Endothelial cell of umbilical vein (primary cell): ENCODE data around the gene HTR3D. TPM values are rescaled to one million over a fixed set of nuclear protein-coding genes. Genes with fewer than 3 reads are reported as not detected.
"Not testable (repeated sequence)": the region's sequence is repeated elsewhere in the genome, so short reads cannot be mapped to it uniquely, and the experiment has no call there.

Source experiments
- BruUV-seq: library from RNA; stranded (reverse); fragments of 400-500 nt; replicated peaks from 2 replicates; lab custom pipeline; 2021; lab: Mats Ljungman, UMichigan
- CTCF ChIA-PET: fragments of 300-600, 350-600 bp; sonication (Branson Sonifier 250); formaldehyde crosslinking; loops from one replicate; lab custom pipeline; 2021; ENCODE audit warnings: antibody characterized with exemption, inconsistent platforms; lab: Charles Lee
- POLR2A ChIA-PET: fragments of 300-600, 350-600 bp; sonication (Branson Sonifier 250); formaldehyde crosslinking; loops from one replicate; lab custom pipeline; 2021; ENCODE audit warnings: antibody characterized with exemption, inconsistent platforms; lab: Charles Lee
- DNase-seq: peaks from one replicate; pipeline ENCODE4 v3.0.0-alpha.2; 2011; ENCODE audit warnings: low read depth, low spot score
- FAIRE-seq: peaks from 2 replicates; lab custom pipeline; 2011; peaks lifted over from hg19 to GRCh38; lab: Jason Lieb, UNC
- H2AFZ ChIP-seq: 2 replicates; pipeline ENCODE4 v1.6.0; 2012; ENCODE audit warnings: low read depth, low read length, control low read depth, inconsistent platforms
- H3K27ac ChIP-seq: 2 replicates; pipeline ENCODE4 v1.5.1; 2011; ENCODE audit warnings: low read depth, mild to moderate bottlenecking, control low read depth, low read length, moderate library complexity; ENCODE audit not compliant: insufficient read depth
- H3K27me3 ChIP-seq, 2 experiments: 2 replicates each; pipeline versions ENCODE4 v1.6.0 to v1.6.1; 2011; ENCODE audit warnings: low read length in 2 of 2, mixed read lengths in 1 of 2; ENCODE audit not compliant: control insufficient read depth in 2 of 2, insufficient read depth in 2 of 2
- H3K36me3 ChIP-seq, 2 experiments: 2 replicates in 1 of 2; 3 replicates in 1 of 2; pipeline ENCODE4 v1.5.1; 2011; ENCODE audit warnings: low read length in 2 of 2, mild to moderate bottlenecking in 1 of 2, moderate library complexity in 1 of 2; ENCODE audit not compliant: control insufficient read depth in 2 of 2, insufficient read depth in 2 of 2; ENCODE audit errors: extremely low read depth in 1 of 2
- H3K4me1 ChIP-seq: 3 replicates; pipeline ENCODE4 v1.5.1; 2011; ENCODE audit warnings: mild to moderate bottlenecking, low read length; ENCODE audit not compliant: control insufficient read depth, insufficient read depth; ENCODE audit errors: extremely low read depth
- H3K4me2 ChIP-seq: 2 replicates; pipeline ENCODE4 v1.6.1; 2011; ENCODE audit warnings: low read length, control low read depth, mixed read lengths; ENCODE audit not compliant: insufficient read depth
- H3K4me3 ChIP-seq, 3 experiments: fragments of 200-600 bp in 1 of 3; sonication (generic), shearing (Covaris generic) in 1 of 3; replicated peaks in 1 of 3; 2 replicates each; pipeline ENCODE4 v1.5.1; 2011 to 2016; ENCODE audit warnings: control low read depth in 3 of 3, low read length in 3 of 3, mild to moderate bottlenecking in 2 of 3, inconsistent platforms in 1 of 3, low read depth in 1 of 3, moderate library complexity in 1 of 3; ENCODE audit not compliant: insufficient read depth in 1 of 3
- H3K79me2 ChIP-seq: 2 replicates; pipeline ENCODE4 v1.6.0; 2012; ENCODE audit warnings: low read length, inconsistent platforms; ENCODE audit not compliant: control insufficient read depth, insufficient read depth
- H3K9ac ChIP-seq: replicated peaks from 2 replicates; pipeline ENCODE3; 2011; ENCODE audit warnings: low read length, control low read depth; ENCODE audit not compliant: insufficient read depth; ENCODE audit errors: extremely low read depth
- H3K9me1 ChIP-seq: replicated peaks from 3 replicates; pipeline ENCODE4 v1.6.0; 2011; ENCODE audit warnings: mild to moderate bottlenecking, low read length; ENCODE audit not compliant: control insufficient read depth, insufficient read depth; ENCODE audit errors: extremely low read depth
- H3K9me3 ChIP-seq: replicated peaks from 2 replicates; pipeline ENCODE4 v1.5.1; 2012; ENCODE audit warnings: low read length, inconsistent platforms; ENCODE audit not compliant: control insufficient read depth, insufficient read depth
- H4K20me1 ChIP-seq: replicated peaks from 2 replicates; pipeline ENCODE3; 2011; ENCODE audit warnings: mild to moderate bottlenecking, low read length; ENCODE audit not compliant: control insufficient read depth, insufficient read depth; ENCODE audit errors: extremely low read depth
- CTCF ChIP-seq, 2 donors: IDR thresholded peaks; 1 replicate in 1 of 2; 2 replicates in 1 of 2; pipeline ENCODE4 v1.5.1; 2011; ENCODE audit warnings: low read length in 2 of 2, mild to moderate bottlenecking in 2 of 2, moderate library complexity in 2 of 2, control low read depth in 1 of 2, inconsistent platforms in 1 of 2, low read depth in 1 of 2; ENCODE audit not compliant: insufficient read depth in 1 of 2; ENCODE audit errors: extremely low read depth in 1 of 2
- FOS ChIP-seq: IDR thresholded peaks from 2 replicates; pipeline ENCODE4 v1.6.1; 2011; ENCODE audit warnings: mild to moderate bottlenecking, low read length, moderate library complexity, borderline replicate concordance; ENCODE audit not compliant: insufficient read depth
- GATA2 ChIP-seq: IDR thresholded peaks from 2 replicates; pipeline ENCODE4 v1.7.0; 2011; ENCODE audit warnings: low read depth, mild to moderate bottlenecking, moderate library complexity, mixed read lengths, low read length; ENCODE audit not compliant: insufficient read length, insufficient read depth
- dilution Hi-C: fragments of 300-500 bp; cut with MboI; formaldehyde crosslinking; loops from one replicate; pipeline ENCODE4 v1.15.0; 2019; ENCODE audit warnings: low sequenced_read_pairs; ENCODE audit not compliant: extremely low pct_ligation_motif_present
- intact Hi-C: fragments of 100-400 bp; cut with micrococcal nuclease; formaldehyde crosslinking; loops from one replicate; pipeline ENCODE4 v1.10.0; 2022
- polyA plus RNA-seq, 4 experiments: library from polyadenylated mRNA; depleted of rRNA in 3 of 4; stranded (reverse) in 3 of 4; unstranded in 1 of 4; fragments of >200 nt; gene quantifications; 2 replicates each; pipeline versions ENCODE4 v1.2.1 to v1.2.3, GENCODE V29; 2011 to 2012; ENCODE audit warnings: missing spikeins in 1 of 4
- total RNA-seq: library from RNA; stranded (reverse); gene quantifications from 2 replicates; pipeline ENCODE4 v1.2.3, GENCODE V29; 2021

The HTR3D gene
- total and polyA plus RNA-seq, 2 donors (not counting 3 experiments of a cell fraction or from before 2014, with no cell fraction given), result not detected

- FAIRE-seq (peak; percentile 33), DNase-seq (peak; percentile 69)
- ChIA-PET POLR2A (interaction anchor here (0.7 to 1.3 kb wide), 3 partner anchors 12 to 14 kb away, joined by 3 to 7 read pairs (median 5); partner anchors contain the start of gene ABCC5), CTCF (interaction anchor here (0.9 to 3.3 kb wide), 6 partner anchors 8 to 283 kb away, joined by 3 to 31 read pairs (median 4); partner anchors contain the start of genes ABCC5 and PARL)
- H3K9me3 ChIP-seq, result no peaks in the 10 kb centered on the region
- no peaks in the 10 kb centered on the region for H3K27me3 ChIP-seq
- peaks cover 15% of the 10 kb centered on the region for H3K4me1 ChIP-seq
- no peak overlapping the region for H3K9ac ChIP-seq
- peak overlapping the region; percentile 71 for H2AFZ ChIP-seq
- dilution Hi-C loops (no loop called here), intact Hi-C loops (no loop called here)
- peak; percentile 74 for TF ChIP-seq GATA2
- TF ChIP-seq CTCF (IDR thresholded peaks at IDR 0.05; ENCODE audit: extremely low read depth in 1 of 2, insufficient read depth in 1 of 2, low read depth in 1 of 2, low read length in 2 of 2), result no peak
- TF ChIP-seq FOS, result peak; percentile 7
- no peaks in the 10 kb centered on the region for H3K9me1 ChIP-seq
- no peaks in the 10 kb centered on the region for H4K20me1 ChIP-seq
- H3K4me2 ChIP-seq, result peak overlapping the region; percentile 66
- no TSS peak for BruUV-seq
- no peaks in the 10 kb centered on the region for H3K79me2 ChIP-seq
- H3K4me3 ChIP-seq, result peak overlapping the region in 1 of 3 experiments; percentile 27
- H3K27ac ChIP-seq, result no peak overlapping the region
- no peaks in the 10 kb centered on the region for H3K36me3 ChIP-seq
Measured at GRCh38 chr3:184005941-184006507, 25.5 kb upstream of the HTR3D start.

GRCh38 chr3:184007143-184007813, 24.3 kb upstream of the HTR3D start:
- DNase-seq, dilution Hi-C loops, FAIRE-seq, H3K36me3 ChIP-seq, H3K9ac ChIP-seq, H3K9me1 ChIP-seq, H3K4me3 ChIP-seq, H3K79me2 ChIP-seq, H3K27me3 ChIP-seq, H4K20me1 ChIP-seq, H3K4me2 ChIP-seq, H2AFZ ChIP-seq, H3K27ac ChIP-seq, H3K9me3 ChIP-seq, intact Hi-C loops, BruUV-seq: not testable (repeated sequence)
- ChIA-PET CTCF (interaction anchor here (0.6 to 3.3 kb wide), 3 partner anchors 9 to 112 kb away, joined by 3 to 31 read pairs (median 3); partner anchors contain the start of gene ABCC5), POLR2A (interaction anchor here (1.3 kb wide), 1 partner anchor 11 kb away, joined by 3 read pairs; no protein-coding TSS in a partner anchor)
- peaks cover 15% of the 10 kb centered on the region for H3K4me1 ChIP-seq
